Stimulated activated CD4-positive, alpha-beta T cell treated with anti-CD3 and anti-CD28 coated beads, Interleukin-12 subunit alpha, Interleukin-12 subunit beta, amount 100 ng/mL, for 24 hours (primary cell): ENCODE measurements around the gene KLHDC9.
"Not testable (repeated sequence)": the region's sequence is repeated elsewhere in the genome, so short reads cannot be mapped to it uniquely, and the experiment has no call there.

Experiments used
- DNase-seq, 2 experiments: peaks; one replicate each; pipeline ENCODE4 v3.0.0-alpha.2; 2020; ENCODE audit warnings: low read depth in 2 of 2

KLHDC9 gene

GRCh38 chr1:161098210-161099068 lies at the start of gene KLHDC9:
Gene KLHDC9 (plus strand): TSS chr1:161098361. CDS start chr1:161098536, 175 bp downstream.
- peak; percentile 43 to 54 for DNase-seq

- no peak for DNase-seq
Observed at GRCh38 chr1:161048949-161049722, 49.0 kb upstream of the KLHDC9 start.

GRCh38 chr1:161051219-161051618 lies 46.9 kb upstream of the KLHDC9 start:
- DNase-seq: no peak

GRCh38 chr1:161052899-161053298 lies 45.3 kb upstream of the KLHDC9 start:
- DNase-seq: no peak

- no peak for DNase-seq
Observed at GRCh38 chr1:161054232-161054631, 43.9 kb upstream of the KLHDC9 start.

- DNase-seq: no peak
Observed at GRCh38 chr1:161054805-161055204, 43.4 kb upstream of the KLHDC9 start.

GRCh38 chr1:161059293-161059692 lies 38.9 kb upstream of the KLHDC9 start:
- no peak for DNase-seq

GRCh38 chr1:161061419-161061818 lies 36.7 kb upstream of the KLHDC9 start:
- no peak for DNase-seq

GRCh38 chr1:161063936-161064335 lies 34.2 kb upstream of the KLHDC9 start:
- not testable (repeated sequence) for DNase-seq

- not testable (repeated sequence) for DNase-seq
Observed at GRCh38 chr1:161065681-161066080, 32.5 kb upstream of the KLHDC9 start.

GRCh38 chr1:161066694-161067093 lies 31.5 kb upstream of the KLHDC9 start:
- DNase-seq: no peak

GRCh38 chr1:161068306-161069234 lies 29.6 kb upstream of the KLHDC9 start:
- DNase-seq: peak; percentile 55 to 79

GRCh38 chr1:161069241-161069640 lies 28.9 kb upstream of the KLHDC9 start:
- no peak for DNase-seq

- DNase-seq: peak; percentile 64 to 75
Observed at GRCh38 chr1:161069731-161070270, 28.4 kb upstream of the KLHDC9 start, which contains the start of gene ARHGAP30. Gene ARHGAP30 (minus strand): TSS chr1:161069891. CDS start chr1:161069624, 267 bp downstream.

GRCh38 chr1:161070761-161071160 lies 27.4 kb upstream of the KLHDC9 start:
- DNase-seq: no peak

GRCh38 chr1:161071886-161072371 lies 26.2 kb upstream of the KLHDC9 start:
- no peak for DNase-seq

- no peak for DNase-seq
Observed at GRCh38 chr1:161072751-161073449, 25.3 kb upstream of the KLHDC9 start.

- no peak for DNase-seq
Observed at GRCh38 chr1:161073474-161074121, 24.6 kb upstream of the KLHDC9 start.

- no peak for DNase-seq
Observed at GRCh38 chr1:161074676-161075368, 23.3 kb upstream of the KLHDC9 start.
